PC-3 (cell line): ENCODE measurements around the gene MIB2. TPM values are rescaled to one million over a fixed set of nuclear protein-coding genes. Genes with fewer than 3 reads are reported as not detected.
A peak's percentile ranks its signal among the peaks of the same experiment; 100 is the strongest.

ENCODE experiments used
- ATAC-seq: fragments of 200-7000 bp; cut with Tn5 transposase; 2 replicates; pipeline ENCODE4 v1.9.1; 2020; ENCODE audit warnings: mild to moderate bottlenecking, moderate library complexity
- BruUV-seq: library from RNA; stranded (reverse); fragments of 400-500 nt; replicated peaks from 2 replicates; lab custom pipeline; 2021; lab: Mats Ljungman, UMichigan
- CTCF ChIA-PET: fragments of 300-600 bp; sonication (Branson Sonifier 250); formaldehyde crosslinking; loops from one replicate; lab custom pipeline; 2022; ENCODE audit warnings: antibody characterized with exemption; lab: Charles Lee
- POLR2A ChIA-PET: fragments of 300-600 bp; sonication (Branson Sonifier 250); formaldehyde crosslinking; loops from one replicate; lab custom pipeline; 2022; ENCODE audit warnings: antibody characterized with exemption; ENCODE audit not compliant: unreplicated experiment; lab: Charles Lee
- DNase-seq: peaks from one replicate; pipeline ENCODE4 v3.0.0-alpha.2; 2015
- H2AFZ ChIP-seq: fragments of 300-600 bp; sonication (generic); 2 replicates; pipeline ENCODE4 v1.6.0; 2016; ENCODE audit warnings: antibody characterized with exemption, low read length
- H3F3A ChIP-seq: fragments of 300-600 bp; sonication (generic); one replicate; pipeline ENCODE4 v1.6.0; 2017; ENCODE audit warnings: antibody characterized with exemption, low read length, control low read depth, mild to moderate bottlenecking; ENCODE audit not compliant: unreplicated experiment
- H3K27ac ChIP-seq: fragments of 300-600 bp; sonication (generic); 2 replicates; pipeline ENCODE4 v1.5.1; 2016; ENCODE audit warnings: mild to moderate bottlenecking, low read length
- H3K27me3 ChIP-seq: fragments of 300-600 bp; sonication (generic); 2 replicates; pipeline ENCODE4 v1.6.1; 2016; ENCODE audit warnings: low read length, mixed read lengths
- H3K36me3 ChIP-seq: fragments of 300-600 bp; sonication (generic); 2 replicates; pipeline ENCODE4 v1.6.1; 2016; ENCODE audit warnings: low read depth, mixed run types, low read length, mixed read lengths
- H3K4me1 ChIP-seq: fragments of 300-600 bp; sonication (generic); 2 replicates; pipeline ENCODE4 v1.5.1; 2016; ENCODE audit warnings: low read length; ENCODE audit not compliant: insufficient read depth
- H3K4me2 ChIP-seq: fragments of 300-600 bp; sonication (generic); 2 replicates; pipeline ENCODE4 v1.6.0; 2016; ENCODE audit warnings: low read length
- H3K4me3 ChIP-seq: fragments of 300-600 bp; sonication (generic); 2 replicates; pipeline ENCODE4 v1.5.1; 2016; ENCODE audit warnings: mild to moderate bottlenecking, low read length, mixed read lengths
- H3K79me2 ChIP-seq: fragments of 300-600 bp; sonication (generic); 2 replicates; pipeline ENCODE4 v1.6.1; 2017; ENCODE audit warnings: low read length, mixed read lengths
- H3K9ac ChIP-seq: fragments of 300-600 bp; sonication (generic); 2 replicates; pipeline ENCODE4 v1.6.0; 2016; ENCODE audit warnings: mild to moderate bottlenecking, low read length
- H3K9me2 ChIP-seq: fragments of 300-600 bp; sonication (generic); replicated peaks from 2 replicates; pipeline ENCODE4 v1.6.1; 2016; ENCODE audit warnings: mixed run types, low read length, mixed read lengths
- H3K9me3 ChIP-seq: fragments of 300-600 bp; sonication (generic); 2 replicates; pipeline ENCODE4 v1.6.1; 2016; ENCODE audit warnings: low read length, mixed read lengths
- H4K20me1 ChIP-seq: fragments of 300-600 bp; sonication (generic); 2 replicates; pipeline ENCODE4 v1.6.1; 2016; ENCODE audit warnings: low read length, mixed read lengths
- CTCF ChIP-seq: fragments of 300-600 bp; sonication (generic); conservative IDR thresholded peaks from 2 replicates; pipeline ENCODE4 v1.5.1; 2017; ENCODE audit warnings: antibody characterized with exemption, low read depth, mild to moderate bottlenecking, low read length
- EZH2 ChIP-seq: fragments of 300-600 bp; sonication (generic); IDR thresholded peaks from one replicate; pipeline ENCODE4 v1.6.1; 2017; ENCODE audit warnings: antibody characterized with exemption, mild to moderate bottlenecking, low read length; ENCODE audit not compliant: unreplicated experiment
- EZH2phosphoT487 ChIP-seq: fragments of 300-600 bp; sonication (generic); IDR thresholded peaks from 2 replicates; pipeline ENCODE4 v1.6.1; 2018; ENCODE audit warnings: mild to moderate bottlenecking, antibody characterized with exemption, low read length, borderline replicate concordance
- intact Hi-C: fragments of 100-400 bp; cut with micrococcal nuclease; formaldehyde crosslinking; loops from 2 replicates; pipeline ENCODE4 v1.9.0; 2023
- total RNA-seq: library from RNA; depleted of rRNA; stranded (reverse); fragments of >200 nt; gene quantifications from 2 replicates; pipeline ENCODE4 v1.2.3, GENCODE V29; 2014

The MIB2 gene
- total RNA-seq, 1 experiment from 2014 or later: 164 TPM

GRCh38 chr1:1626207-1627141 is 11.2 kb downstream of the MIB2 start:
- no peaks in the 10 kb centered on the region for H3F3A ChIP-seq
- no peak overlapping the region for H3K27ac ChIP-seq
- H4K20me1 ChIP-seq: no peaks in the 10 kb centered on the region; the same call in 1 of the 2 replicates
- no peak overlapping the region for H3K4me3 ChIP-seq
- H2AFZ ChIP-seq: no peak overlapping the region
- no peak overlapping the region for H3K4me2 ChIP-seq
- ChIA-PET POLR2A (no interaction called here), CTCF (no interaction called here)
- TF ChIP-seq CTCF (no peak), EZH2phosphoT487 (no peak), EZH2 (no peak)
- no peak overlapping the region for H3K9ac ChIP-seq
- H3K9me3 ChIP-seq: no peaks in the 10 kb centered on the region
- no peaks in the 10 kb centered on the region for H3K79me2 ChIP-seq
- H3K36me3 ChIP-seq: no peaks in the 10 kb centered on the region
- no peaks in the 10 kb centered on the region for H3K27me3 ChIP-seq
- DNase-seq (no peak), ATAC-seq (no peak)
- H3K9me2 ChIP-seq: no peaks in the 10 kb centered on the region
- intact Hi-C loops: no loop called here
- BruUV-seq: no TSS peak
- H3K4me1 ChIP-seq: no peaks in the 10 kb centered on the region

GRCh38 chr1:1627261-1627828 is 12.0 kb downstream of the MIB2 start:
- H3K4me1 ChIP-seq: peaks cover 7% of the 10 kb centered on the region; the same call in 1 of the 2 replicates
- CTCF ChIA-PET: no interaction called here
- no peaks in the 10 kb centered on the region for H3F3A ChIP-seq
- BruUV-seq: TSS peak; percentile 36
- no peak overlapping the region for H2AFZ ChIP-seq
- ATAC-seq: no peak
- no peaks in the 10 kb centered on the region for H3K36me3 ChIP-seq
- no peak overlapping the region for H3K27ac ChIP-seq
- H4K20me1 ChIP-seq: no peaks in the 10 kb centered on the region; the same call in 1 of the 2 replicates
- no peak overlapping the region for H3K4me2 ChIP-seq
- no peaks in the 10 kb centered on the region for H3K27me3 ChIP-seq
- H3K9me3 ChIP-seq: no peaks in the 10 kb centered on the region
- intact Hi-C loops: no loop called here
- H3K9me2 ChIP-seq: no peaks in the 10 kb centered on the region
- no peak overlapping the region for H3K4me3 ChIP-seq
- no peaks in the 10 kb centered on the region for H3K79me2 ChIP-seq
- POLR2A ChIA-PET: interaction anchor here (0.6 kb wide), 1 partner anchor 131 kb away, joined by 4 read pairs; no protein-coding TSS in a partner anchor
- no peak overlapping the region for H3K9ac ChIP-seq
- no peak for TF ChIP-seq EZH2phosphoT487
- TF ChIP-seq CTCF: no peak
- no peak for TF ChIP-seq EZH2
- no peak for DNase-seq
